Liver (tissue), 9 donors: ENCODE results near the gene MYBPC3. TPM values are rescaled to one million over a fixed set of nuclear protein-coding genes. Genes with fewer than 3 reads are reported as not detected.

Experiments
- DNase-seq: peaks from one replicate; pipeline ENCODE4 v3.0.0-alpha.2; 2017; ENCODE audit warnings: low spot score
- H3K27ac ChIP-seq, 2 donors: one replicate each; pipeline ENCODE4 v1.7.0; 2013; ENCODE audit warnings: inconsistent platforms in 2 of 2, low read length in 2 of 2, control low read depth in 1 of 2, low read depth in 1 of 2, mild to moderate bottlenecking in 1 of 2
- H3K27me3 ChIP-seq, 4 donors: one replicate each; pipeline versions ENCODE4 v1.6.1 to v1.7.0; 2013; ENCODE audit warnings: low read length in 3 of 4, inconsistent platforms in 1 of 4, mild to moderate bottlenecking in 1 of 4, moderate library complexity in 1 of 4; ENCODE audit not compliant: control insufficient read depth in 4 of 4, insufficient read depth in 4 of 4
- H3K36me3 ChIP-seq, 4 donors: one replicate each; pipeline versions ENCODE4 v1.6.1 to v1.7.0; 2013; ENCODE audit warnings: low read length in 3 of 4, mild to moderate bottlenecking in 3 of 4, low read depth in 1 of 4, moderate library complexity in 1 of 4; ENCODE audit not compliant: control insufficient read depth in 4 of 4, insufficient read depth in 3 of 4
- H3K4me1 ChIP-seq, 4 donors: one replicate each; pipeline versions ENCODE4 v1.6.1 to v1.7.0; 2013; ENCODE audit warnings: low read length in 3 of 4, mild to moderate bottlenecking in 3 of 4, moderate library complexity in 1 of 4; ENCODE audit not compliant: control insufficient read depth in 4 of 4, insufficient read depth in 4 of 4
- H3K4me3 ChIP-seq, 3 donors: one replicate each; pipeline versions ENCODE4 v1.6.1 to v1.7.0; 2013; ENCODE audit warnings: low read length in 3 of 3, control low read depth in 1 of 3, low read depth in 1 of 3, mild to moderate bottlenecking in 1 of 3
- H3K9ac ChIP-seq, 2 donors: one replicate each; pipeline ENCODE4 v1.7.0; 2013; ENCODE audit warnings: low read length in 2 of 2, mild to moderate bottlenecking in 2 of 2, moderate library complexity in 2 of 2, control low read depth in 1 of 2, low read depth in 1 of 2
- H3K9me3 ChIP-seq, 4 donors: one replicate each; pipeline versions ENCODE4 v1.6.1 to v1.7.0; 2013; ENCODE audit warnings: low read length in 3 of 4; ENCODE audit not compliant: control insufficient read depth in 4 of 4
- ATF3 ChIP-seq: IDR thresholded peaks from 2 replicates; pipeline ENCODE4 v1.6.1; 2016; ENCODE audit warnings: antibody characterized with exemption
- CTCF ChIP-seq: fragments of 150-350 bp; IDR thresholded peaks from 2 replicates; pipeline ENCODE4 v1.5.1; 2017; ENCODE audit warnings: improper control_type of control experiment, low read depth, low read length; ENCODE audit not compliant: missing input control
- EGR1 ChIP-seq, 2 donors: IDR thresholded peaks; 2 replicates each; pipeline ENCODE4 v1.6.1; 2016 to 2018; ENCODE audit warnings: antibody characterized with exemption in 2 of 2, low read depth in 2 of 2
- FOXA1 ChIP-seq: IDR thresholded peaks from 2 replicates; pipeline ENCODE4 v1.6.1; 2016; ENCODE audit warnings: antibody characterized with exemption
- GABPA ChIP-seq, 2 donors: IDR thresholded peaks in 1 of 2; conservative IDR thresholded peaks in 1 of 2; 2 replicates each; pipeline ENCODE4 v1.6.1; 2016; ENCODE audit warnings: antibody characterized with exemption in 2 of 2, mild to moderate bottlenecking in 1 of 2, moderate library complexity in 1 of 2
- HNF4G ChIP-seq: IDR thresholded peaks from 2 replicates; pipeline ENCODE4 v1.6.1; 2016; ENCODE audit warnings: antibody characterized with exemption
- JUND ChIP-seq, 2 donors: IDR thresholded peaks; 2 replicates each; pipeline ENCODE4 v1.6.1; 2016; ENCODE audit warnings: antibody characterized with exemption in 2 of 2
- MAX ChIP-seq: IDR thresholded peaks from 2 replicates; pipeline ENCODE4 v1.6.1; 2016; ENCODE audit warnings: antibody characterized with exemption
- NR2F2 ChIP-seq: IDR thresholded peaks from 2 replicates; pipeline ENCODE4 v1.6.1; 2016; ENCODE audit warnings: antibody characterized with exemption
- SP1 ChIP-seq: IDR thresholded peaks from 2 replicates; pipeline ENCODE4 v1.6.1; 2018; ENCODE audit warnings: antibody characterized with exemption, mild to moderate bottlenecking
- YY1 ChIP-seq: IDR thresholded peaks from 2 replicates; pipeline ENCODE4 v1.6.1; 2016; ENCODE audit warnings: antibody characterized with exemption, mild to moderate bottlenecking
- ZBTB33 ChIP-seq: IDR thresholded peaks from 2 replicates; pipeline ENCODE4 v1.6.1; 2016; ENCODE audit warnings: antibody characterized with exemption
- WGBS: extraction: QIAGEN DNeasy Blood & Tissue Kit; methylation state at CpG from one replicate; pipeline ENCODE4 v1.1.7; 2013; 5-methylcytosine and 5-hydroxymethylcytosine counted together
- polyA plus RNA-seq, 2 donors: library from polyadenylated mRNA; stranded (reverse) in 1 of 2; unstranded in 1 of 2; fragments of 200-250 nt in 1 of 2; fragments of >200 nt in 1 of 2; fragmentation: Nextera tagmentation in 1 of 2; extraction: Ambion mirVana in 1 of 2; gene quantifications; one replicate each; pipeline versions ENCODE4 v1.2.1 to v1.2.3, GENCODE V29; 2013 to 2015
- total RNA-seq, 2 donors: library from RNA; depleted of rRNA; stranded (reverse); fragments of >200 nt; gene quantifications; one replicate each; pipeline ENCODE4 v1.2.3, GENCODE V29; 2014
- donor health status: healthy.
- donor health status: healthy.
- donor health status: healthy.
- donor health status: healthy.
- donor health status: healthy.

MYBPC3 gene
- total and polyA plus RNA-seq, 4 donors, result 0.01 to 0.25 TPM; not detected in 2

GRCh38 chr11:47400768-47401279 lies 48.3 kb upstream of the MYBPC3 start:
- TF ChIP-seq EGR1 (IDR thresholded peaks at IDR 0.05; ENCODE audit: low read depth in 2 of 2) (no peak), NR2F2 (no peak), JUND (IDR thresholded peaks at IDR 0.05) (no peak), FOXA1 (no peak), ATF3 (no peak), MAX (no peak), GABPA (IDR thresholded peaks at IDR 0.05 in 1 of 2, conservative IDR thresholded peaks at IDR 0.05 in 1 of 2) (no peak), HNF4G (no peak), SP1 (no peak), CTCF (no peak), ZBTB33 (no peak), YY1 (no peak)
- no peaks in the 10 kb centered on the region for H3K9me3 ChIP-seq
- no peaks in the 10 kb centered on the region for H3K27me3 ChIP-seq
- peaks cover 2 to 11% (median 7%) of the 10 kb centered on the region in 4 donors for H3K4me1 ChIP-seq
- H3K27ac ChIP-seq, result peak overlapping the region; percentile 51 to 59
- peak overlapping the region in 1 of 3 donors; percentile 51 for H3K4me3 ChIP-seq
- H3K9ac ChIP-seq, result peak overlapping the region in 1 of 2 donors; percentile 3
- WGBS, result 45% methylated on average over 8 of the region's 8 CpGs
- H3K36me3 ChIP-seq, result no peaks in the 10 kb centered on the region
- DNase-seq, result no peak

GRCh38 chr11:47399860-47400767 lies 47.6 kb upstream of the MYBPC3 start:
- peak overlapping the region; percentile 51 to 59 for H3K27ac ChIP-seq
- WGBS, result 8% methylated on average over 47 of the region's 47 CpGs
- H3K9me3 ChIP-seq, result no peaks in the 10 kb centered on the region
- H3K36me3 ChIP-seq, result no peaks in the 10 kb centered on the region
- H3K9ac ChIP-seq, result peak overlapping the region; percentile 3 to 58
- peak overlapping the region in 1 of 3 donors; percentile 51 for H3K4me3 ChIP-seq
- TF ChIP-seq EGR1 (IDR thresholded peaks at IDR 0.05; ENCODE audit: low read depth in 2 of 2) (no peak), JUND (IDR thresholded peaks at IDR 0.05) (no peak), FOXA1 (no peak), YY1 (no peak)
- no peak for DNase-seq
- peaks cover 2 to 11% (median 7%) of the 10 kb centered on the region in 4 donors for H3K4me1 ChIP-seq
- no peaks in the 10 kb centered on the region for H3K27me3 ChIP-seq
